Breast epithelium (tissue), 4 donors: ENCODE data around the gene PPIP5K2. TPM values are rescaled to one million over a fixed set of nuclear protein-coding genes. Genes with fewer than 3 reads are reported as not detected.

Experiments used
- DNase-seq, 2 donors: peaks; one replicate each; pipeline ENCODE4 v3.0.0-alpha.2; 2019; ENCODE audit warnings: low spot score in 2 of 2
- H3K27ac ChIP-seq, 2 donors: fragments of 200-600 bp; sonication (generic) in 1 of 2; one replicate each; pipeline ENCODE4 v1.5.1; 2016 to 2019; ENCODE audit warnings: mild to moderate bottlenecking in 1 of 2
- H3K27me3 ChIP-seq, 2 donors: fragments of 200-600 bp; sonication (generic) in 1 of 2; one replicate each; pipeline versions ENCODE4 v1.5.1 to v1.6.0; 2017 to 2019; ENCODE audit warnings: control low read depth in 1 of 2, mild to moderate bottlenecking in 1 of 2
- H3K36me3 ChIP-seq: fragments of 200-600 bp; one replicate; pipeline ENCODE4 v1.5.1; 2019
- H3K4me1 ChIP-seq, 2 donors: fragments of 200-600 bp; sonication (generic); one replicate each; pipeline ENCODE4 v1.5.1; 2016 to 2019; ENCODE audit warnings: control low read depth in 1 of 2
- H3K4me3 ChIP-seq, 3 donors: fragments of 200-600 bp; sonication (generic); 1 replicate in 2 of 3; 2 replicates in 1 of 3; pipeline ENCODE4 v1.5.1; 2016 to 2019; ENCODE audit warnings: mild to moderate bottlenecking in 3 of 3, moderate library complexity in 2 of 3
- H3K9me3 ChIP-seq, 2 donors: fragments of 200-600 bp; sonication (generic) in 1 of 2; one replicate each; pipeline ENCODE4 v1.5.1; 2016 to 2019; ENCODE audit warnings: control low read depth in 1 of 2
- POLR2A ChIP-seq: fragments of 450-650 bp; IDR thresholded peaks from one replicate; pipeline ENCODE4 v1.6.1; 2016; ENCODE audit warnings: antibody characterized with exemption, mild to moderate bottlenecking, moderate library complexity
- POLR2AphosphoS5 ChIP-seq, 3 donors: sonication (generic); formaldehyde crosslinking; IDR thresholded peaks; one replicate each; pipeline ENCODE4 v1.6.1; 2017; ENCODE audit warnings: antibody characterized with exemption in 3 of 3
- intact Hi-C: fragments of 100-400 bp; cut with DNase I; formaldehyde crosslinking; loops from one replicate; pipeline ENCODE4 v1.15.1; 2023; ENCODE audit warnings: low total_unique reads
- total RNA-seq, 3 donors: library from RNA; depleted of rRNA; stranded (reverse); fragments of >200 nt; gene quantifications; one replicate each; pipeline ENCODE4 v1.1.0, GENCODE V29; 2016
- TF ChIP-seq, protein P1 (sequence below), 3 donors: fragments of 450-650 bp; IDR thresholded peaks; one replicate each; pipeline ENCODE4 v1.5.1; 2016 to 2017; ENCODE audit warnings: antibody characterized with exemption in 3 of 3, mild to moderate bottlenecking in 3 of 3, moderate library complexity in 3 of 3

The PPIP5K2 gene
- total RNA-seq, 3 donors from 2014 or later, result 42.7 to 69.1 (median 43.9) TPM

DNA sequence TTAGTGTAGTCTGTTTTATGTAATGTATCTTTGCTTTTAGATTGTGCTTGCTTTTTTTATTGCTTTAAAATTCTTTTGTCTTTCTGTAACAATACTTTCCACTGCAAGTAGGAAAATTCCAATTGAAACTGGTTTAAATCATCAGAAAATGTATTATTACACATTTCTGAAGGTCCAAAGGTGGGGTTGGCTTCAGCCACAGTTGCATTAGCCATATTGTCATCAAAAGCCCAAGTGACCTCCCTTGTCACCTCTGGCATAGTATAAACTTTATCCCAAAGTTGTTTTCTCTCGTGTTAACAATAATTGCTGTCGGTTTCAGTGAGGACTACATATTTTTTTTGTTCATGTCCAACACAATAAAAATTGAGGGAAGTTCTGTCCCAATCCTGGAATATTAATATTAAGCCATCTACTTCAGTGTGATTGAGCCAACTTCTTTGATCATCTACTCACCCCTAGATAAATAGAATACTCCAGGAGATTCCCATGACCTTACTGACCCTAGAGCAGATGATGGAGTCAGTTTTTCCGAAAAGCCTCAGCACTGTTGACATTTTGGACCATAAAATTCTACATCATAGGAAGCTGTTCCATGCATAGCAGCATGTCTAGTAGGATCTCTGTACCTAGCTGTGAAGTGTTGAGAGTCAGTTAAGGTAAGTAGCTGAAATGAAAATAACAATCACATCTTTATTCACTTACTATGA is 86.0 kb downstream of the PPIP5K2 start:
- TF ChIP-seq POLR2A (no peak), POLR2AphosphoS5 (IDR thresholded peaks at IDR 0.05) (no peak)
- TF ChIP-seq, protein P1, sequence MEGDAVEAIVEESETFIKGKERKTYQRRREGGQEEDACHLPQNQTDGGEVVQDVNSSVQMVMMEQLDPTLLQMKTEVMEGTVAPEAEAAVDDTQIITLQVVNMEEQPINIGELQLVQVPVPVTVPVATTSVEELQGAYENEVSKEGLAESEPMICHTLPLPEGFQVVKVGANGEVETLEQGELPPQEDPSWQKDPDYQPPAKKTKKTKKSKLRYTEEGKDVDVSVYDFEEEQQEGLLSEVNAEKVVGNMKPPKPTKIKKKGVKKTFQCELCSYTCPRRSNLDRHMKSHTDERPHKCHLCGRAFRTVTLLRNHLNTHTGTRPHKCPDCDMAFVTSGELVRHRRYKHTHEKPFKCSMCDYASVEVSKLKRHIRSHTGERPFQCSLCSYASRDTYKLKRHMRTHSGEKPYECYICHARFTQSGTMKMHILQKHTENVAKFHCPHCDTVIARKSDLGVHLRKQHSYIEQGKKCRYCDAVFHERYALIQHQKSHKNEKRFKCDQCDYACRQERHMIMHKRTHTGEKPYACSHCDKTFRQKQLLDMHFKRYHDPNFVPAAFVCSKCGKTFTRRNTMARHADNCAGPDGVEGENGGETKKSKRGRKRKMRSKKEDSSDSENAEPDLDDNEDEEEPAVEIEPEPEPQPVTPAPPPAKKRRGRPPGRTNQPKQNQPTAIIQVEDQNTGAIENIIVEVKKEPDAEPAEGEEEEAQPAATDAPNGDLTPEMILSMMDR (IDR thresholded peaks at IDR 0.05), result no peak
- Histone ChIP-seq H3K9me3 (no peaks in the 10 kb centered on the region), H3K27ac (no peak overlapping the region), H3K36me3 (no peaks in the 10 kb centered on the region), H3K4me3 (no peak overlapping the region), H3K27me3 (no peaks in the 10 kb centered on the region), H3K4me1 (no peaks in the 10 kb centered on the region)
- intact Hi-C loops, result no loop called here
- no peak for DNase-seq

DNA sequence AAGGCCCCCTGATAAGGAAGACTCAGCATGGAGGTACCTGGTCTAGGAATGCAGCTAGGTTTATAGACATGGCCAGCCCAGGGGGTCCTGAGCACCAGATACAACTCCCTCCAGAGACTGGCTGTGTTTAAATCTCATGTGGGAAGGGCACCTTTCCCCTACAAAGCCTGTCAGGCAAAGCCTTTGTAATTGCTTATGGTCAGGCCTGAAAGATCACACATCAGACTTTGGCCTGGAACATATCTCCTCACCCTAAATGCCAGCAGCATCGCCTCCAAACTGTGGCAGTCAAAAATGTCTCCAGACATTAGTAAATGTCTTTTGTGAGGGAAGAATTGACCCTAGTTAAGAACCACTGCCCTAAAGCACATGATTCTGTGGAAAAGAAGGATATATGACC is 86.9 kb downstream of the PPIP5K2 start:
- TF ChIP-seq, protein P1 (IDR thresholded peaks at IDR 0.05), result no peak
- TF ChIP-seq POLR2A (no peak), POLR2AphosphoS5 (IDR thresholded peaks at IDR 0.05) (no peak)
- Histone ChIP-seq H3K4me1 (no peaks in the 10 kb centered on the region), H3K4me3 (no peak overlapping the region), H3K27me3 (no peaks in the 10 kb centered on the region), H3K9me3 (no peaks in the 10 kb centered on the region), H3K36me3 (no peaks in the 10 kb centered on the region), H3K27ac (no peak overlapping the region)
- DNase-seq, result no peak
- intact Hi-C loops, result no loop called here

DNA sequence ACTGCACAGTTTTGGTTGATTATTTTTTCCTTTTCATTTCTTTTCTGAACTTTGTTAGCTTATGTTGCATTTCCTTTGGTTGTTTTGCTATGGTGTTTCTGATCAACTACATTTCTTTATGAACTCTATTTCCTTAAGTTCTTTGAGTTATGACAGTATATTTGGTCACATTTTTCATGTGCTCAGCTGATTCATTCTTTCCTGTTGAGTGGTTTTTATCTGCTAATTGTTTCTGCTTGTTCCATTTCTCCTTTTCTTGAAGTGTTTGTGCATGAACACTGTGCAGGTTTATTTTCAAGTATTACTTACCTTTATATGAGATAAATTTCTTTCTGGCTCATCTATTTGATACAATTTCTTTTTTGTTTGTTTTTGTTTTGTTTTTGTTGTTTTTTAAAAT is 87.6 kb downstream of the PPIP5K2 start:
- TF ChIP-seq, protein P1 (IDR thresholded peaks at IDR 0.05), result no peak
- TF ChIP-seq POLR2A (no peak), POLR2AphosphoS5 (IDR thresholded peaks at IDR 0.05) (no peak)
- H3K27ac ChIP-seq, result no peak overlapping the region
- intact Hi-C loops, result no loop called here

DNA sequence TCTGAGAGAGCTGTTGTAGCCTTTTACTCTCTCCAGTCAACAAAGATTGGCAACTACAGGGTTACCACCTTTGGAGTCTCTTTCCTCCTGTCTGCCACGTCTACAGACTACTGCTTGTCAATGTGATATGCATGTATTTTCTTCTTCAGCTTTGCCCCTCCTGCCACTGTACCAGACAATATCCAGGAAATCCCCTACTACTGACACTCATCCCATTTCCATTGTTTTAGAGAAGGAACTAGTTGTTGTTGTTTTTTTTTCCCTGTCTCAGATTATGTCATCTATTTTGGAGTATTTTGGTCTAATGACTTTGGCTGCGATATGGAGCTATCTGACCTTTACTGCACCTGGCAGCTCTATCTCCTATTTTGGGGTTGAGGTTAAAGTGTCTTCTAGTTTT is 88.4 kb downstream of the PPIP5K2 start:
- Histone ChIP-seq H3K36me3 (no peaks in the 10 kb centered on the region), H3K4me1 (no peaks in the 10 kb centered on the region), H3K4me3 (no peak overlapping the region), H3K27ac (no peak overlapping the region), H3K27me3 (no peaks in the 10 kb centered on the region), H3K9me3 (no peaks in the 10 kb centered on the region)
- intact Hi-C loops, result no loop called here
- TF ChIP-seq POLR2A (no peak), POLR2AphosphoS5 (IDR thresholded peaks at IDR 0.05) (no peak)
- TF ChIP-seq, protein P1 (IDR thresholded peaks at IDR 0.05), result no peak
- DNase-seq, result no peak

More for the DNA sequence above, 87.6 kb downstream of the PPIP5K2 start:
- H3K4me1 ChIP-seq, result no peaks in the 10 kb centered on the region
- no peak overlapping the region for H3K4me3 ChIP-seq
- no peaks in the 10 kb centered on the region for H3K9me3 ChIP-seq
- no peaks in the 10 kb centered on the region for H3K36me3 ChIP-seq
- no peaks in the 10 kb centered on the region for H3K27me3 ChIP-seq
- DNase-seq, result no peak

DNA sequence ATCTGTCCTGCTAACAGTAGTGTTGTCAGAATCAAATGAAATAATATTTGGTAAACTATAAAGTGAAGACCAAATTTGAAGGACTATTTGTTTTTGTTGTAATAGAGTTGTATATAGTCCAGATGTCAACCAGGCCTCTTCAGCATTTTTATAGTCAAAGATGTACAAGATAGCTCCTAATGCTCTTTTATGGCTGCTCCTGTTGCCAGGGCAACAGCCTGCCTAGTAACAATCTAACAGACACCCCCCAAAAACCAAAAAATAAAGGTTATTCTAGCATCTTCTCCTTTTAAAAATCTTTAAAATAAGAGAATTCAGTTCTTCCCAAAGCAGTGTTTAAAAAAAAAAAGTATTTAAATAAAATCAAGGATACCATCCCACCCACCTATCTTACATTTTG is 89.0 kb downstream of the PPIP5K2 start:
- Histone ChIP-seq H3K36me3 (no peaks in the 10 kb centered on the region), H3K4me1 (no peaks in the 10 kb centered on the region), H3K27ac (no peak overlapping the region), H3K4me3 (no peak overlapping the region), H3K9me3 (no peaks in the 10 kb centered on the region), H3K27me3 (no peaks in the 10 kb centered on the region)
- TF ChIP-seq, protein P1 (IDR thresholded peaks at IDR 0.05), result no peak
- TF ChIP-seq POLR2A (no peak), POLR2AphosphoS5 (IDR thresholded peaks at IDR 0.05) (no peak)
- intact Hi-C loops, result no loop called here
- DNase-seq, result no peak
